22Rv1 (cell line): ENCODE measurements around the gene SV2C.
"Not testable (repeated sequence)": the region's sequence is repeated elsewhere in the genome, so short reads cannot be mapped to it uniquely, and the experiment has no call there.

Experiments
- CTCF ChIP-seq: fragments of 450-650 bp; IDR thresholded peaks from 2 replicates; pipeline ENCODE4 v1.5.1; 2017; ENCODE audit warnings: mild to moderate bottlenecking
- ZFX ChIP-seq: fragments of 450-650 bp; IDR thresholded peaks from 2 replicates; pipeline ENCODE4 v1.6.1; 2017; ENCODE audit warnings: antibody characterized with exemption, borderline replicate concordance

GRCh38 chr5:76037736-76038151 is 45.4 kb upstream of the SV2C start:
- TF ChIP-seq CTCF, ZFX: not testable (repeated sequence)
